PFSK-1 (cell line): Measurements from ENCODE around the gene KRTAP6-1.

Experiments
- FOXP2 ChIP-seq: optimal IDR thresholded peaks from 2 replicates; pipeline ENCODE3; 2011; ENCODE audit warnings: borderline replicate concordance, control low read depth, inconsistent platforms; ENCODE audit not compliant: insufficient read depth; ENCODE audit errors: extremely low read length, extremely low read depth
- POLR2AphosphoS5 ChIP-seq: IDR thresholded peaks from 2 replicates; pipeline ENCODE4 v1.6.1; 2012; ENCODE audit warnings: low read depth, mild to moderate bottlenecking, control low read depth, low read length, moderate library complexity
- SIN3A ChIP-seq: IDR thresholded peaks from 2 replicates; pipeline ENCODE4 v1.6.1; 2012; ENCODE audit warnings: mild to moderate bottlenecking, low read length, moderate library complexity, borderline replicate concordance; ENCODE audit not compliant: insufficient read depth
- TAF1 ChIP-seq: IDR thresholded peaks from 2 replicates; pipeline ENCODE4 v1.6.1; 2012; ENCODE audit warnings: low read length, control low read depth, borderline replicate concordance; ENCODE audit not compliant: insufficient read depth
- TF ChIP-seq, protein P1 (sequence below), 2 experiments: IDR thresholded peaks; 2 replicates each; pipeline versions ENCODE4 v1.6.1 to v1.8.0; 2011 to 2012; ENCODE audit warnings: low read depth in 2 of 2, low read length in 2 of 2, control low read depth in 1 of 2, inconsistent platforms in 1 of 2, mild to moderate bottlenecking in 1 of 2, moderate library complexity in 1 of 2; ENCODE audit not compliant: insufficient read depth in 1 of 2

Gene KRTAP6-1

DNA sequence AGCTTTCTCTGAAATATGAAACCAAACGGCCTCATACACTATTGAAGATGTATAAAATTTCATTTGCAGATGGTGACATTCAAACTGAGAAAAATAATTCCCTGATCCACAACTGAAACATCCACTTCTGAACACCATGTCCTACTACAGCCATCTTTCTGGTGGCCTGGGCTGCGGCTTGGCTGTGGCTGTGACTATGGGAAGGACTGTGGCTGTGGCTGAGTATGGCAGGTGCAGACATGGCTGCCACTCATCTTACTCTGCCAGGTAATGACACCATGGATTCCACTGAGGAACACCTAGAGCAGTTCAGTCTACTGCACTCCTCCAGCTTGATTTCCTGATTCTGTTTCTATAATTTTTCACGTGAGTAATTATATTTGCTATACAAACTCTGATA lies 6.8 kb upstream of the KRTAP6-1 start, which contains the start of gene KRTAP20-4:
Gene KRTAP20-4 (plus strand): TSS at position 106 of the 400 bp plus-strand sequence.
- TF ChIP-seq, protein P1, sequence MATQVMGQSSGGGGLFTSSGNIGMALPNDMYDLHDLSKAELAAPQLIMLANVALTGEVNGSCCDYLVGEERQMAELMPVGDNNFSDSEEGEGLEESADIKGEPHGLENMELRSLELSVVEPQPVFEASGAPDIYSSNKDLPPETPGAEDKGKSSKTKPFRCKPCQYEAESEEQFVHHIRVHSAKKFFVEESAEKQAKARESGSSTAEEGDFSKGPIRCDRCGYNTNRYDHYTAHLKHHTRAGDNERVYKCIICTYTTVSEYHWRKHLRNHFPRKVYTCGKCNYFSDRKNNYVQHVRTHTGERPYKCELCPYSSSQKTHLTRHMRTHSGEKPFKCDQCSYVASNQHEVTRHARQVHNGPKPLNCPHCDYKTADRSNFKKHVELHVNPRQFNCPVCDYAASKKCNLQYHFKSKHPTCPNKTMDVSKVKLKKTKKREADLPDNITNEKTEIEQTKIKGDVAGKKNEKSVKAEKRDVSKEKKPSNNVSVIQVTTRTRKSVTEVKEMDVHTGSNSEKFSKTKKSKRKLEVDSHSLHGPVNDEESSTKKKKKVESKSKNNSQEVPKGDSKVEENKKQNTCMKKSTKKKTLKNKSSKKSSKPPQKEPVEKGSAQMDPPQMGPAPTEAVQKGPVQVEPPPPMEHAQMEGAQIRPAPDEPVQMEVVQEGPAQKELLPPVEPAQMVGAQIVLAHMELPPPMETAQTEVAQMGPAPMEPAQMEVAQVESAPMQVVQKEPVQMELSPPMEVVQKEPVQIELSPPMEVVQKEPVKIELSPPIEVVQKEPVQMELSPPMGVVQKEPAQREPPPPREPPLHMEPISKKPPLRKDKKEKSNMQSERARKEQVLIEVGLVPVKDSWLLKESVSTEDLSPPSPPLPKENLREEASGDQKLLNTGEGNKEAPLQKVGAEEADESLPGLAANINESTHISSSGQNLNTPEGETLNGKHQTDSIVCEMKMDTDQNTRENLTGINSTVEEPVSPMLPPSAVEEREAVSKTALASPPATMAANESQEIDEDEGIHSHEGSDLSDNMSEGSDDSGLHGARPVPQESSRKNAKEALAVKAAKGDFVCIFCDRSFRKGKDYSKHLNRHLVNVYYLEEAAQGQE (IDR thresholded peaks at IDR 0.05; ENCODE audit: insufficient read depth in 1 of 2, low read depth in 2 of 2, low read length in 2 of 2) = no peak
- TF ChIP-seq POLR2AphosphoS5 (no peak), FOXP2 (no peak), TAF1 (no peak), SIN3A (no peak)

DNA sequence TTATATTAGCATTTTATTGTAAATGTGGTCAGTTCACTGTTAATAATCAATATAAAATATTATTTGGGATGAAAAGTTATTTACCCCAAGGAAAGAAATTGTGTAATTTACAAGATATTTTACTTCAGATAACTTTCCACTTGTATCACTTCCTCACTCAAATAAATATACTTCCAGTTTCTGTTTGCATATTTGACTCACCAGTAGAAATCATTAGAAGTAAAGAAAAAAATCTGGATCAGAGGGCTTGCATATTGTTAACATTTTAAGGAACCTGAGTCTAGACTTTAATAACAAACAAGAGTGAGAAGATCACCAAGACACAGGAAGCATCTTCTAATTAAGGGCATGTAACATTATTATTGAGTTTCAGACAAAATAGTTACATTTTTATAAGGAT lies 6.3 kb upstream of the KRTAP6-1 start:
- no peak for TF ChIP-seq POLR2AphosphoS5
- TF ChIP-seq FOXP2 = no peak
- no peak for TF ChIP-seq TAF1
- no peak for TF ChIP-seq SIN3A
- TF ChIP-seq, protein P1 (IDR thresholded peaks at IDR 0.05; ENCODE audit: insufficient read depth in 1 of 2, low read depth in 2 of 2, low read length in 2 of 2) = no peak

DNA sequence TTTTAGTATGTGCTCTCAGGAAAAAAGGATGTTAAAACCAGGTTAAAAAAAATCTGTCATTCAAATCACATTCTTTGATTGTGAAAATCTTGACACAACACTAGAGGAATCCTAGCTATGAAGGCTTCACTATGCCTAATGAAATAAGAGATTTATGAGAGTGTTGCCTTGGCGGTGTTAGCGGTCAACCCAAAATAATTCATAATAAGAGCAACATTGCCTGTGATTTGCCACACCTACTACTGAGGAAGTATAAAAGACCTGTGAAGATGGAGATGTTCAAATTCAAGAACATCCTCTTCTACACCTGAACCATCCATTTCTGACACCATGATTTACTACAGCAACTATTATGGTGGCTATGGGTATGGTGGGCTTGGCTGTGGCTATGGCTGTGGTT lies 2.4 kb upstream of the KRTAP6-1 start, which contains the start of gene KRTAP20-1:
Gene KRTAP20-1 (plus strand): TSS at position 301 of the 400 bp plus-strand sequence. CDS start 30 bp downstream, at position 331.
- no peak for TF ChIP-seq TAF1
- TF ChIP-seq FOXP2 = no peak
- TF ChIP-seq SIN3A = no peak
- TF ChIP-seq, protein P1 (IDR thresholded peaks at IDR 0.05; ENCODE audit: insufficient read depth in 1 of 2, low read depth in 2 of 2, low read length in 2 of 2) = no peak
- TF ChIP-seq POLR2AphosphoS5 = no peak

DNA sequence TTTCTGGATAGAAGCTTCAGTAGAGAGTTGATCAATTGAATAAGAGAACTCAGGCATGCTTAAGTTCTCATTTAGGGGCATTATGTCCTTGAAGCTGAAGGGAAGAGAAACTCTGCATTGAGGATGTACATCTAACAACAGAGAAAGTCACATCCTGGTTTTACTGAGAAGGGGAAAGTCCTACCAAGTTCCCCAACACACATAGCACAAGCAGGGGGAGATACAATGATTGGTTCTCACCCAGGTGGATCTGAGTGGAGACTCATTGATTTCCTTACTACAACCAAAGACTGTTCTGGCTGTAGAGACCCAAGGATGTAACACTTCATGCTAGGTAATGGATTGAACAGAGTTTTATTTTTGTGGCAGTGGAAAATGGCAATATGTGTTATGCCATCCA lies 1.5 kb upstream of the KRTAP6-1 start:
- no peak for TF ChIP-seq FOXP2
- TF ChIP-seq SIN3A = no peak
- no peak for TF ChIP-seq POLR2AphosphoS5
- TF ChIP-seq TAF1 = no peak
- TF ChIP-seq, protein P1 (IDR thresholded peaks at IDR 0.05; ENCODE audit: insufficient read depth in 1 of 2, low read depth in 2 of 2, low read length in 2 of 2) = no peak
